SK-N-SH (cell line): ENCODE data around the gene ZDHHC16. TPM values are rescaled to one million over a fixed set of nuclear protein-coding genes. Genes with fewer than 3 reads are reported as not detected.
"Not testable (repeated sequence)": the region's sequence is repeated elsewhere in the genome, so short reads cannot be mapped to it uniquely, and the experiment has no call there.

Experiments
- CTCF ChIA-PET: fragments of 300-600, 350-600 bp; formaldehyde crosslinking; extraction: SDS; loops from one replicate; lab custom pipeline; 2021; lab: Yijun Ruan, JAX
- POLR2A ChIA-PET: fragments of 350-600 bp; sonication (Branson Sonifier 250); formaldehyde crosslinking; extraction: SDS; loops from one replicate; lab custom pipeline; 2020; ENCODE audit warnings: antibody characterized with exemption, inconsistent platforms; lab: Yijun Ruan, JAX
- DNase-seq: peaks from one replicate; pipeline ENCODE4 v3.0.0; 2012
- H2AFZ ChIP-seq: fragments of 200-600 bp; sonication (generic); 2 replicates; pipeline ENCODE4 v1.8.1; 2016; ENCODE audit warnings: antibody characterized with exemption, mild to moderate bottlenecking, low read depth
- H3F3A ChIP-seq: fragments of 200-600 bp; sonication (generic); replicated peaks from 2 replicates; pipeline ENCODE3; 2016; ENCODE audit warnings: antibody characterized with exemption, mild to moderate bottlenecking; ENCODE audit not compliant: insufficient read depth
- H3K27ac ChIP-seq, 2 experiments: fragments of 200-500 bp in 1 of 2; fragments of 200-600 bp in 1 of 2; sonication (Bioruptor generic) in 1 of 2; sonication (generic), shearing (Covaris generic) in 1 of 2; 2 replicates each; pipeline versions ENCODE4 v1.5.1 to v1.6.1; 2014 to 2016; ENCODE audit warnings: low read depth in 2 of 2, inconsistent platforms in 1 of 2, low read length in 1 of 2, mild to moderate bottlenecking in 1 of 2, mixed read lengths in 1 of 2
- H3K27me3 ChIP-seq: fragments of 200-600 bp; sonication (generic), shearing (Covaris generic); 2 replicates; pipeline ENCODE4 v1.6.1; 2016; ENCODE audit warnings: mixed run types; ENCODE audit not compliant: insufficient read depth
- H3K36me3 ChIP-seq, 2 experiments: fragments of 200-500 bp in 1 of 2; fragments of 200-600 bp in 1 of 2; sonication (Bioruptor generic) in 1 of 2; sonication (generic) in 1 of 2; replicated peaks in 1 of 2; 2 replicates each; pipeline versions ENCODE3 to v1.5.1; 2014 to 2016; ENCODE audit warnings: low read length in 1 of 2, mild to moderate bottlenecking in 1 of 2; ENCODE audit not compliant: insufficient read depth in 2 of 2, control insufficient read depth in 1 of 2
- H3K4me1 ChIP-seq, 2 experiments: fragments of 200-500 bp in 1 of 2; fragments of 200-600 bp in 1 of 2; sonication (Bioruptor generic) in 1 of 2; sonication (generic), shearing (Covaris generic) in 1 of 2; 2 replicates each; pipeline versions ENCODE4 v1.5.1 to v1.6.1; 2014 to 2016; ENCODE audit warnings: low read depth in 1 of 2, low read length in 1 of 2, mixed run types in 1 of 2; ENCODE audit not compliant: insufficient read depth in 2 of 2, control insufficient read depth in 1 of 2
- H3K4me2 ChIP-seq: fragments of 200-600 bp; sonication (generic), shearing (Covaris generic); 2 replicates; pipeline ENCODE4 v1.6.1; 2017; ENCODE audit warnings: mixed run types
- H3K4me3 ChIP-seq, 2 experiments: fragments of 200-500 bp in 1 of 2; fragments of 200-600 bp in 1 of 2; sonication (Bioruptor generic) in 1 of 2; sonication (generic), shearing (Covaris generic) in 1 of 2; 2 replicates each; pipeline versions ENCODE4 v1.5.1 to v1.8.1; 2014 to 2016; ENCODE audit warnings: low read depth in 2 of 2, inconsistent platforms in 1 of 2, low read length in 1 of 2, mild to moderate bottlenecking in 1 of 2, mixed read lengths in 1 of 2, moderate library complexity in 1 of 2
- H3K79me2 ChIP-seq: fragments of 200-600 bp; sonication (generic); 2 replicates; pipeline ENCODE4 v1.8.1; 2017; ENCODE audit warnings: mild to moderate bottlenecking; ENCODE audit not compliant: insufficient read depth
- H3K9ac ChIP-seq: fragments of 200-600 bp; sonication (generic); 2 replicates; pipeline ENCODE4 v1.6.1; 2017; ENCODE audit warnings: mixed run types
- H3K9me2 ChIP-seq: fragments of 200-600 bp; sonication (generic); 2 replicates; pipeline ENCODE4 v1.6.1; 2017; ENCODE audit warnings: mixed run types
- H3K9me3 ChIP-seq: fragments of 200-600 bp; sonication (generic); 2 replicates; pipeline ENCODE4 v1.6.1; 2017; ENCODE audit warnings: mixed run types, mild to moderate bottlenecking, moderate library complexity
- H4K20me1 ChIP-seq: fragments of 200-600 bp; sonication (generic); 2 replicates; pipeline ENCODE4 v1.6.1; 2017; ENCODE audit warnings: mild to moderate bottlenecking, mixed run types; ENCODE audit not compliant: insufficient read depth
- CHD2 ChIP-seq: fragments of 150-350 bp; IDR thresholded peaks from 2 replicates; pipeline ENCODE4 v1.6.1; 2018; ENCODE audit warnings: low read length; ENCODE audit not compliant: partially characterized antibody
- FOXJ3 ChIP-seq: sonication (generic); formaldehyde crosslinking; IDR thresholded peaks from 2 replicates; pipeline ENCODE4 v1.5.1; 2020; ENCODE audit warnings: mild to moderate bottlenecking, missing genetic modification reagents
- FOXM1 ChIP-seq: IDR thresholded peaks from 2 replicates; pipeline ENCODE4 v1.4.0; 2012; ENCODE audit warnings: low read depth, mild to moderate bottlenecking
- NFIC ChIP-seq: IDR thresholded peaks from 2 replicates; pipeline ENCODE4 v1.4.0; 2012; ENCODE audit warnings: borderline replicate concordance
- NRF1 ChIP-seq: IDR thresholded peaks from 2 replicates; pipeline ENCODE4 v1.6.1; 2012; ENCODE audit warnings: low read depth, mild to moderate bottlenecking, low read length
- RCOR1 ChIP-seq: fragments of 150-350 bp; IDR thresholded peaks from 2 replicates; pipeline ENCODE4 v1.6.1; 2017; ENCODE audit warnings: antibody characterized with exemption, low read length
- RXRA ChIP-seq: IDR thresholded peaks from 2 replicates; pipeline ENCODE4 v1.4.0; 2012; ENCODE audit warnings: low read depth, mild to moderate bottlenecking, borderline replicate concordance
- SMC3 ChIP-seq: IDR thresholded peaks from 2 replicates; pipeline ENCODE4 v1.6.1; 2012; ENCODE audit warnings: low read depth, low read length, improper control_type of control experiment
- WGBS: methylation state at CpG from one replicate; pipeline ENCODE4 v1.1.6; 2017; ENCODE audit warnings: low lambda C conversion rate; 5-methylcytosine and 5-hydroxymethylcytosine counted together
- polyA plus RNA-seq, 3 experiments: library from polyadenylated mRNA; depleted of rRNA; stranded (reverse); fragments of >200 nt; gene quantifications; 2 replicates each; pipeline ENCODE4 v1.2.3, GENCODE V29; 2012
- TF ChIP-seq, protein P1 (sequence below): IDR thresholded peaks from 2 replicates; pipeline ENCODE4 v1.4.0; 2012; ENCODE audit warnings: low read depth, borderline replicate concordance
- TF ChIP-seq, protein P2 (sequence below): fragments of 200-600 bp; sonication (generic); IDR thresholded peaks from 2 replicates; pipeline ENCODE4 v1.6.1; 2017; ENCODE audit warnings: antibody characterized with exemption, mild to moderate bottlenecking, moderate library complexity
- TF ChIP-seq, protein P3 (sequence below): IDR thresholded peaks from 2 replicates; pipeline ENCODE4 v1.4.0; 2012; ENCODE audit warnings: low read depth

The ZDHHC16 gene
- polyA plus RNA-seq, 1 of the 3 experiments (the other 2 are of a cell fraction), result 71.5 TPM

DNA sequence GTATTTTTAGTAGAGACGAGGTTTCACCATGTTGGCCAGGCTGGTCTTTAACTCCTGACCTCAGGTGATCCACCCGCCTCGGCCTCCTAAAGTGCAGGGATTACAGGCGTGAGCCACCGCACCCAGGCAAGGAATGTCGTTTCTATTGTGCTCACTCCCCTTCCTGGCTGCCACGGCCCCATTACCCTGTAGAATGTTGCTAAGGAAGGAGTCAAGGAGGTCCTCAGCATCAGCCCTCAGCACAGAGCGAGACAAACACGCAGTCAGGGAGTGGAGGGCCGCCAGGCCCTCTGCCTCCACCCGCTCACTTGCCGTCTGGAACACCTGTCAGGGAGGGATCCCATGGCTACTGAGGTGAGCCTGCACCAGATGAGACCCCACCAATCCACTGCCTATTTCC lies 22.8 kb downstream of the ZDHHC16 start:
- H3K36me3 ChIP-seq, result peaks cover 46 to 57% of the 10 kb centered on the region in 2 experiments
- DNase-seq, H3K4me1 ChIP-seq, H3K9me2 ChIP-seq, H4K20me1 ChIP-seq, H3K79me2 ChIP-seq, H3K4me2 ChIP-seq, H3K4me3 ChIP-seq, H2AFZ ChIP-seq, H3K9me3 ChIP-seq, POLR2A ChIA-PET, H3K27ac ChIP-seq, H3K27me3 ChIP-seq, H3K9ac ChIP-seq: not testable (repeated sequence)
- CTCF ChIA-PET, result interaction anchor here (0.9 to 8.7 kb wide), 3 partner anchors 17 to 144 kb away, joined by 3 to 132 read pairs (median 6); no protein-coding TSS in a partner anchor
- H3F3A ChIP-seq, result peaks cover 24% of the 10 kb centered on the region
- WGBS, result 96% methylated on average over 9 of the region's 12 CpGs

DNA sequence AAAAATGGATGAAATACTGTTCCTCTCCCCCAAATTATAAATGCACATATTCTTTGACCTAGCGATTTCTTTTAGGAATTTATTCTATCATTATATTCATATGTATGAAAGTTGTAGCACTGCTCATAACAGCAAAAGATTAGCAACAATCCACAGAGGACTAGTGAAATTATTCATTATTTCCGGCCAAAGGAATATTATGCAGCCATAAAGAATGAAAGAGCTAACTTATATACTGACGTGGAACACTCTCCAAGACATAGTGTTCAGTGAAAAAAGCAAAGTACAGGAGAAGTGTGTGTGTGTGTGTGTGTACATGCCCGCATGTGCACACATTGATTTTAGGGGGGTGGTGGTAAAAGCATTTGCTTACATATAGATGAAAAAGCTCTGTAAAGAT lies 28.9 kb downstream of the ZDHHC16 start:
- H3K27me3 ChIP-seq, result no peaks in the 10 kb centered on the region
- H3K4me2 ChIP-seq, result no peak overlapping the region
- H3K9me3 ChIP-seq, result no peaks in the 10 kb centered on the region
- WGBS, result 98% methylated on average over 4 of the region's 4 CpGs
- no peak overlapping the region for H2AFZ ChIP-seq
- H3K79me2 ChIP-seq, result peaks cover 10% of the 10 kb centered on the region; the same call in 1 of the 2 replicates
- H3K27ac ChIP-seq, result no peak overlapping the region
- peaks cover 7% of the 10 kb centered on the region for H3F3A ChIP-seq
- H3K9me2 ChIP-seq, result no peaks in the 10 kb centered on the region
- no peak for TF ChIP-seq NRF1
- no peak for TF ChIP-seq RXRA
- TF ChIP-seq SMC3, result no peak
- no peak for TF ChIP-seq FOXM1
- no peak for TF ChIP-seq RCOR1
- TF ChIP-seq, protein P1, sequence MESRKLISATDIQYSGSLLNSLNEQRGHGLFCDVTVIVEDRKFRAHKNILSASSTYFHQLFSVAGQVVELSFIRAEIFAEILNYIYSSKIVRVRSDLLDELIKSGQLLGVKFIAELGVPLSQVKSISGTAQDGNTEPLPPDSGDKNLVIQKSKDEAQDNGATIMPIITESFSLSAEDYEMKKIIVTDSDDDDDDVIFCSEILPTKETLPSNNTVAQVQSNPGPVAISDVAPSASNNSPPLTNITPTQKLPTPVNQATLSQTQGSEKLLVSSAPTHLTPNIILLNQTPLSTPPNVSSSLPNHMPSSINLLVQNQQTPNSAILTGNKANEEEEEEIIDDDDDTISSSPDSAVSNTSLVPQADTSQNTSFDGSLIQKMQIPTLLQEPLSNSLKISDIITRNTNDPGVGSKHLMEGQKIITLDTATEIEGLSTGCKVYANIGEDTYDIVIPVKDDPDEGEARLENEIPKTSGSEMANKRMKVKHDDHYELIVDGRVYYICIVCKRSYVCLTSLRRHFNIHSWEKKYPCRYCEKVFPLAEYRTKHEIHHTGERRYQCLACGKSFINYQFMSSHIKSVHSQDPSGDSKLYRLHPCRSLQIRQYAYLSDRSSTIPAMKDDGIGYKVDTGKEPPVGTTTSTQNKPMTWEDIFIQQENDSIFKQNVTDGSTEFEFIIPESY, result no peak
- TF ChIP-seq FOXJ3, result no peak
- TF ChIP-seq, protein P2, sequence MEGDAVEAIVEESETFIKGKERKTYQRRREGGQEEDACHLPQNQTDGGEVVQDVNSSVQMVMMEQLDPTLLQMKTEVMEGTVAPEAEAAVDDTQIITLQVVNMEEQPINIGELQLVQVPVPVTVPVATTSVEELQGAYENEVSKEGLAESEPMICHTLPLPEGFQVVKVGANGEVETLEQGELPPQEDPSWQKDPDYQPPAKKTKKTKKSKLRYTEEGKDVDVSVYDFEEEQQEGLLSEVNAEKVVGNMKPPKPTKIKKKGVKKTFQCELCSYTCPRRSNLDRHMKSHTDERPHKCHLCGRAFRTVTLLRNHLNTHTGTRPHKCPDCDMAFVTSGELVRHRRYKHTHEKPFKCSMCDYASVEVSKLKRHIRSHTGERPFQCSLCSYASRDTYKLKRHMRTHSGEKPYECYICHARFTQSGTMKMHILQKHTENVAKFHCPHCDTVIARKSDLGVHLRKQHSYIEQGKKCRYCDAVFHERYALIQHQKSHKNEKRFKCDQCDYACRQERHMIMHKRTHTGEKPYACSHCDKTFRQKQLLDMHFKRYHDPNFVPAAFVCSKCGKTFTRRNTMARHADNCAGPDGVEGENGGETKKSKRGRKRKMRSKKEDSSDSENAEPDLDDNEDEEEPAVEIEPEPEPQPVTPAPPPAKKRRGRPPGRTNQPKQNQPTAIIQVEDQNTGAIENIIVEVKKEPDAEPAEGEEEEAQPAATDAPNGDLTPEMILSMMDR, result no peak
- TF ChIP-seq, protein P3, sequence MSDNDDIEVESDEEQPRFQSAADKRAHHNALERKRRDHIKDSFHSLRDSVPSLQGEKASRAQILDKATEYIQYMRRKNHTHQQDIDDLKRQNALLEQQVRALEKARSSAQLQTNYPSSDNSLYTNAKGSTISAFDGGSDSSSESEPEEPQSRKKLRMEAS, result no peak
- TF ChIP-seq NFIC, result no peak
- TF ChIP-seq CHD2, result no peak
- no peak overlapping the region for H3K9ac ChIP-seq
- no peaks in the 10 kb centered on the region; a peak in 1 of 4 replicates for H3K4me1 ChIP-seq
- peaks cover 63 to 66% of the 10 kb centered on the region in 2 experiments for H3K36me3 ChIP-seq
- ChIA-PET POLR2A (no interaction called here), CTCF (interaction anchor here (0.5 to 4.2 kb wide), 6 partner anchors 8 to 134 kb away, joined by 3 to 24 read pairs (median 6); no protein-coding TSS in a partner anchor)
- no peaks in the 10 kb centered on the region for H4K20me1 ChIP-seq
- DNase-seq, result no peak
- no peak overlapping the region for H3K4me3 ChIP-seq
